PC-3 (cell line): ENCODE results near the gene ADCY5. TPM values are rescaled to one million over a fixed set of nuclear protein-coding genes. Genes with fewer than 3 reads are reported as not detected.

Source experiments
- ATAC-seq: fragments of 200-7000 bp; cut with Tn5 transposase; 2 replicates; pipeline ENCODE4 v1.9.1; 2020; ENCODE audit warnings: mild to moderate bottlenecking, moderate library complexity
- BruUV-seq: library from RNA; stranded (reverse); fragments of 400-500 nt; replicated peaks from 2 replicates; lab custom pipeline; 2021; lab: Mats Ljungman, UMichigan
- CTCF ChIA-PET: fragments of 300-600 bp; sonication (Branson Sonifier 250); formaldehyde crosslinking; loops from one replicate; lab custom pipeline; 2022; ENCODE audit warnings: antibody characterized with exemption; lab: Charles Lee
- POLR2A ChIA-PET: fragments of 300-600 bp; sonication (Branson Sonifier 250); formaldehyde crosslinking; loops from one replicate; lab custom pipeline; 2022; ENCODE audit warnings: antibody characterized with exemption; ENCODE audit not compliant: unreplicated experiment; lab: Charles Lee
- DNase-seq: peaks from one replicate; pipeline ENCODE4 v3.0.0-alpha.2; 2015
- H2AFZ ChIP-seq: fragments of 300-600 bp; sonication (generic); 2 replicates; pipeline ENCODE4 v1.6.0; 2016; ENCODE audit warnings: antibody characterized with exemption, low read length
- H3F3A ChIP-seq: fragments of 300-600 bp; sonication (generic); one replicate; pipeline ENCODE4 v1.6.0; 2017; ENCODE audit warnings: antibody characterized with exemption, low read length, control low read depth, mild to moderate bottlenecking; ENCODE audit not compliant: unreplicated experiment
- H3K27ac ChIP-seq: fragments of 300-600 bp; sonication (generic); 2 replicates; pipeline ENCODE4 v1.5.1; 2016; ENCODE audit warnings: mild to moderate bottlenecking, low read length
- H3K27me3 ChIP-seq: fragments of 300-600 bp; sonication (generic); 2 replicates; pipeline ENCODE4 v1.6.1; 2016; ENCODE audit warnings: low read length, mixed read lengths
- H3K36me3 ChIP-seq: fragments of 300-600 bp; sonication (generic); 2 replicates; pipeline ENCODE4 v1.6.1; 2016; ENCODE audit warnings: low read depth, mixed run types, low read length, mixed read lengths
- H3K4me1 ChIP-seq: fragments of 300-600 bp; sonication (generic); 2 replicates; pipeline ENCODE4 v1.5.1; 2016; ENCODE audit warnings: low read length; ENCODE audit not compliant: insufficient read depth
- H3K4me2 ChIP-seq: fragments of 300-600 bp; sonication (generic); 2 replicates; pipeline ENCODE4 v1.6.0; 2016; ENCODE audit warnings: low read length
- H3K4me3 ChIP-seq: fragments of 300-600 bp; sonication (generic); 2 replicates; pipeline ENCODE4 v1.5.1; 2016; ENCODE audit warnings: mild to moderate bottlenecking, low read length, mixed read lengths
- H3K79me2 ChIP-seq: fragments of 300-600 bp; sonication (generic); 2 replicates; pipeline ENCODE4 v1.6.1; 2017; ENCODE audit warnings: low read length, mixed read lengths
- H3K9ac ChIP-seq: fragments of 300-600 bp; sonication (generic); 2 replicates; pipeline ENCODE4 v1.6.0; 2016; ENCODE audit warnings: mild to moderate bottlenecking, low read length
- H3K9me2 ChIP-seq: fragments of 300-600 bp; sonication (generic); replicated peaks from 2 replicates; pipeline ENCODE4 v1.6.1; 2016; ENCODE audit warnings: mixed run types, low read length, mixed read lengths
- H3K9me3 ChIP-seq: fragments of 300-600 bp; sonication (generic); 2 replicates; pipeline ENCODE4 v1.6.1; 2016; ENCODE audit warnings: low read length, mixed read lengths
- H4K20me1 ChIP-seq: fragments of 300-600 bp; sonication (generic); 2 replicates; pipeline ENCODE4 v1.6.1; 2016; ENCODE audit warnings: low read length, mixed read lengths
- EZH2 ChIP-seq: fragments of 300-600 bp; sonication (generic); IDR thresholded peaks from one replicate; pipeline ENCODE4 v1.6.1; 2017; ENCODE audit warnings: antibody characterized with exemption, mild to moderate bottlenecking, low read length; ENCODE audit not compliant: unreplicated experiment
- EZH2phosphoT487 ChIP-seq: fragments of 300-600 bp; sonication (generic); IDR thresholded peaks from 2 replicates; pipeline ENCODE4 v1.6.1; 2018; ENCODE audit warnings: mild to moderate bottlenecking, antibody characterized with exemption, low read length, borderline replicate concordance
- intact Hi-C: fragments of 100-400 bp; cut with micrococcal nuclease; formaldehyde crosslinking; loops from 2 replicates; pipeline ENCODE4 v1.9.0; 2023
- total RNA-seq: library from RNA; depleted of rRNA; stranded (reverse); fragments of >200 nt; gene quantifications from 2 replicates; pipeline ENCODE4 v1.2.3, GENCODE V29; 2014
- TF ChIP-seq, protein P1 (sequence below): fragments of 300-600 bp; sonication (generic); conservative IDR thresholded peaks from 2 replicates; pipeline ENCODE4 v1.5.1; 2017; ENCODE audit warnings: antibody characterized with exemption, low read depth, mild to moderate bottlenecking, low read length

ADCY5 gene
- total RNA-seq, 1 experiment from 2014 or later, result not detected

- H3K9me3 ChIP-seq, result no peaks in the 10 kb centered on the region
- ChIA-PET POLR2A (no interaction called here), CTCF (no interaction called here)
- no peaks in the 10 kb centered on the region for H3K36me3 ChIP-seq
- H3K27ac ChIP-seq, result no peak overlapping the region
- no peak overlapping the region for H3K4me3 ChIP-seq
- DNase-seq (no peak), ATAC-seq (no peak)
- no peaks in the 10 kb centered on the region; the same call in 1 of the 2 replicates for H3K27me3 ChIP-seq
- H2AFZ ChIP-seq, result no peak overlapping the region
- BruUV-seq, result no TSS peak
- H3F3A ChIP-seq, result no peaks in the 10 kb centered on the region
- no peaks in the 10 kb centered on the region for H4K20me1 ChIP-seq
- H3K9me2 ChIP-seq, result no peaks in the 10 kb centered on the region
- H3K79me2 ChIP-seq, result no peaks in the 10 kb centered on the region
- TF ChIP-seq EZH2phosphoT487, result no peak
- intact Hi-C loops, result no loop called here
- H3K4me1 ChIP-seq, result no peaks in the 10 kb centered on the region
- H3K4me2 ChIP-seq, result no peak overlapping the region
- H3K9ac ChIP-seq, result no peak overlapping the region
These were observed 111.7 kb downstream of the ADCY5 start for GRCh38 chr3:123337226-123337625.

- ChIA-PET CTCF (no interaction called here), POLR2A (no interaction called here)
- H3K27me3 ChIP-seq, result no peaks in the 10 kb centered on the region
- H3K4me2 ChIP-seq, result no peak overlapping the region
- no peak overlapping the region for H3K9ac ChIP-seq
- TF ChIP-seq EZH2phosphoT487 (no peak), EZH2 (no peak)
- TF ChIP-seq, protein P1, sequence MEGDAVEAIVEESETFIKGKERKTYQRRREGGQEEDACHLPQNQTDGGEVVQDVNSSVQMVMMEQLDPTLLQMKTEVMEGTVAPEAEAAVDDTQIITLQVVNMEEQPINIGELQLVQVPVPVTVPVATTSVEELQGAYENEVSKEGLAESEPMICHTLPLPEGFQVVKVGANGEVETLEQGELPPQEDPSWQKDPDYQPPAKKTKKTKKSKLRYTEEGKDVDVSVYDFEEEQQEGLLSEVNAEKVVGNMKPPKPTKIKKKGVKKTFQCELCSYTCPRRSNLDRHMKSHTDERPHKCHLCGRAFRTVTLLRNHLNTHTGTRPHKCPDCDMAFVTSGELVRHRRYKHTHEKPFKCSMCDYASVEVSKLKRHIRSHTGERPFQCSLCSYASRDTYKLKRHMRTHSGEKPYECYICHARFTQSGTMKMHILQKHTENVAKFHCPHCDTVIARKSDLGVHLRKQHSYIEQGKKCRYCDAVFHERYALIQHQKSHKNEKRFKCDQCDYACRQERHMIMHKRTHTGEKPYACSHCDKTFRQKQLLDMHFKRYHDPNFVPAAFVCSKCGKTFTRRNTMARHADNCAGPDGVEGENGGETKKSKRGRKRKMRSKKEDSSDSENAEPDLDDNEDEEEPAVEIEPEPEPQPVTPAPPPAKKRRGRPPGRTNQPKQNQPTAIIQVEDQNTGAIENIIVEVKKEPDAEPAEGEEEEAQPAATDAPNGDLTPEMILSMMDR, result no peak
- H3K27ac ChIP-seq, result no peak overlapping the region
- BruUV-seq, result no TSS peak
- H3K36me3 ChIP-seq, result no peaks in the 10 kb centered on the region
- H3K79me2 ChIP-seq, result no peaks in the 10 kb centered on the region
- no peaks in the 10 kb centered on the region for H4K20me1 ChIP-seq
- intact Hi-C loops, result no loop called here
- no peaks in the 10 kb centered on the region for H3K9me3 ChIP-seq
- ATAC-seq, result no peak
- H3K4me3 ChIP-seq, result no peak overlapping the region
- no peak for DNase-seq
- H3K4me1 ChIP-seq, result no peaks in the 10 kb centered on the region
- H3F3A ChIP-seq, result no peaks in the 10 kb centered on the region
- no peak overlapping the region for H2AFZ ChIP-seq
- no peaks in the 10 kb centered on the region for H3K9me2 ChIP-seq
These were observed 112.4 kb downstream of the ADCY5 start for GRCh38 chr3:123336441-123336851.

DNA sequence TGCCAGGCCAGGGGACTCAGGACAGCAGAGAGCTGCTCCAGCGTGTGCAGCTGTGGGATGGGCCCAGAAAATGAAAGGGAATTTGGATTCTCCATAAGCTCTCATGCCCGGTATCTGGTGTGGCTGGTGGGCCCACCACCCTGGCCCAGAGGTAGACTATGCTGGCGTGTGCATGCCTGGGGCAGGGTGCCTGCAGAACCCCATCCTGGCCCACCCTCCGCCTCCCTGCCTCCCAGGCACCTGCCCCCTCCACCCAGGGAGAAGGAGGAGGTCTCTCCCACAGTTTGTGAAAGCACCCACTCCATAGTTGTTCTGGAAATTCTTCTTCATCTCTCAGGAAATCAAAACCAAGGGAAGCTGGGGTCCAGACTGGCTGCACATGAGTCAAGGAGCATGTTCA is 112.9 kb downstream of the ADCY5 start:
- POLR2A ChIA-PET, result no interaction called here
- intact Hi-C loops, result no loop called here
- Histone ChIP-seq H3K27me3 (no peaks in the 10 kb centered on the region), H3K4me1 (no peaks in the 10 kb centered on the region), H3K27ac (no peak overlapping the region), H3K4me3 (no peak overlapping the region), H4K20me1 (no peaks in the 10 kb centered on the region), H2AFZ (no peak overlapping the region), H3K9ac (no peak overlapping the region), H3F3A (no peaks in the 10 kb centered on the region), H3K9me3 (no peaks in the 10 kb centered on the region), H3K9me2 (no peaks in the 10 kb centered on the region), H3K79me2 (no peaks in the 10 kb centered on the region), H3K36me3 (no peaks in the 10 kb centered on the region), H3K4me2 (no peak overlapping the region)
- no peak for DNase-seq
- no peak for TF ChIP-seq EZH2phosphoT487
- TF ChIP-seq EZH2, result no peak
- TF ChIP-seq, protein P1, result no peak
- no TSS peak for BruUV-seq
- CTCF ChIA-PET, result no interaction called here
- no peak for ATAC-seq
